Panc1 (cell line): ENCODE data around the gene SYTL3. TPM values are rescaled to one million over a fixed set of nuclear protein-coding genes. Genes with fewer than 3 reads are reported as not detected.
A peak's percentile ranks its signal among the peaks of the same experiment; 100 is the strongest.

Source experiments
- ATAC-seq: fragments of 200-7000 bp; cut with Tn5 transposase; 2 replicates; pipeline ENCODE4 v1.9.1; 2020; ENCODE audit warnings: mild to moderate bottlenecking, moderate library complexity
- BruUV-seq: library from RNA; stranded (reverse); fragments of 400-500 nt; replicated peaks from 2 replicates; lab custom pipeline; 2021; lab: Mats Ljungman, UMichigan
- CTCF ChIA-PET: fragments of 300-600 bp; sonication (Branson Sonifier 250); formaldehyde crosslinking; loops from one replicate; lab custom pipeline; 2022; ENCODE audit warnings: antibody characterized with exemption; lab: Charles Lee
- POLR2A ChIA-PET: fragments of 300-600 bp; sonication (Branson Sonifier 250); formaldehyde crosslinking; loops from one replicate; lab custom pipeline; 2022; ENCODE audit warnings: antibody characterized with exemption; lab: Charles Lee
- DNase-seq: peaks from one replicate; pipeline ENCODE4 v3.0.0-alpha.2; 2010; ENCODE audit warnings: low read depth, low spot score
- H3K27ac ChIP-seq: 2 replicates; pipeline ENCODE4 v1.5.1; 2011; ENCODE audit warnings: mild to moderate bottlenecking, low read length, inconsistent platforms
- H3K27me3 ChIP-seq: fragments of 200-500 bp; sonication (Bioruptor generic); 2 replicates; pipeline ENCODE4 v1.6.0; 2014; ENCODE audit warnings: low read length, inconsistent platforms; ENCODE audit not compliant: control insufficient read depth, insufficient read depth
- H3K36me3 ChIP-seq: fragments of 200-500 bp; sonication (Bioruptor generic); 2 replicates; pipeline ENCODE4 v1.5.1; 2014; ENCODE audit warnings: inconsistent platforms, mild to moderate bottlenecking, low read length, moderate library complexity; ENCODE audit not compliant: control insufficient read depth, insufficient read depth
- H3K4me1 ChIP-seq: 2 replicates; pipeline ENCODE4 v1.5.1; 2011; ENCODE audit warnings: inconsistent platforms, mild to moderate bottlenecking, low read length, moderate library complexity; ENCODE audit not compliant: control insufficient read depth, insufficient read depth
- H3K4me3 ChIP-seq, 2 experiments: 2 replicates each; pipeline ENCODE4 v1.5.1; 2011 to 2012; ENCODE audit warnings: low read depth in 2 of 2, low read length in 2 of 2, mild to moderate bottlenecking in 2 of 2, inconsistent platforms in 1 of 2, moderate library complexity in 1 of 2
- H3K9me3 ChIP-seq: fragments of 200-500 bp; sonication (Bioruptor generic); 2 replicates; pipeline ENCODE4 v1.5.1; 2014; ENCODE audit warnings: low read depth, mild to moderate bottlenecking, inconsistent platforms, low read length, moderate library complexity; ENCODE audit not compliant: control insufficient read depth, insufficient read depth
- CTCF ChIP-seq: fragments of 450-650 bp; IDR thresholded peaks from 2 replicates; pipeline ENCODE4 v1.5.1; 2017; ENCODE audit warnings: mild to moderate bottlenecking
- POLR2AphosphoS5 ChIP-seq: IDR thresholded peaks from 2 replicates; pipeline ENCODE4 v1.6.1; 2012; ENCODE audit warnings: mild to moderate bottlenecking, low read depth, low read length, moderate library complexity
- SIN3A ChIP-seq: IDR thresholded peaks from 2 replicates; pipeline ENCODE4 v1.6.1; 2012; ENCODE audit warnings: low read depth, mild to moderate bottlenecking, low read length, moderate library complexity, borderline replicate concordance; ENCODE audit not compliant: insufficient read depth
- TCF7L2 ChIP-seq: IDR thresholded peaks from 2 replicates; pipeline ENCODE4 v1.6.1; 2011; ENCODE audit warnings: mild to moderate bottlenecking, low read depth, low read length, inconsistent platforms
- in situ Hi-C: cut with HindIII; loops from 2 replicates; pipeline ENCODE4 v1.10.0; 2016; ENCODE audit warnings: low sequenced_read_pairs, low pct_unique_long_range_greater_than_20kb
- intact Hi-C: fragments of 100-400 bp; cut with micrococcal nuclease; formaldehyde crosslinking; loops from one replicate; pipeline ENCODE4 v1.10.0; 2022; ENCODE audit not compliant: unreplicated experiment
- total RNA-seq: library from RNA; stranded (reverse); gene quantifications from one replicate; pipeline ENCODE4 v1.2.1, GENCODE V29; 2021; ENCODE audit not compliant: unreplicated experiment
- TF ChIP-seq, protein P1 (sequence below), 2 experiments: IDR thresholded peaks; 2 replicates each; pipeline ENCODE4 v1.6.1; 2011 to 2012; ENCODE audit warnings: low read depth in 2 of 2, control low read depth in 1 of 2, low read length in 1 of 2, mild to moderate bottlenecking in 1 of 2, moderate library complexity in 1 of 2; ENCODE audit not compliant: insufficient read depth in 1 of 2

SYTL3 gene
- total RNA-seq, 1 experiment from 2014 or later: 1.4 TPM

- in situ Hi-C loops (no loop called here), intact Hi-C loops (no loop called here)
- no peak overlapping the region for H3K4me3 ChIP-seq
- ChIA-PET POLR2A (no interaction called here), CTCF (interaction anchor here (0.6 kb wide), 1 partner anchor 417 kb away, joined by 10 read pairs; no protein-coding TSS in a partner anchor)
- H3K27me3 ChIP-seq: no peaks in the 10 kb centered on the region
- H3K27ac ChIP-seq: no peak overlapping the region
- no TSS peak for BruUV-seq
- H3K36me3 ChIP-seq: peaks cover 19% of the 10 kb centered on the region
- DNase-seq (no peak), ATAC-seq (0 out of 2 replicates have a peak, but pooled peaks have one; percentile 35)
- TF ChIP-seq CTCF: no peak
- no peak for TF ChIP-seq SIN3A
- TF ChIP-seq POLR2AphosphoS5: no peak
- TF ChIP-seq TCF7L2: no peak
- TF ChIP-seq, protein P1, sequence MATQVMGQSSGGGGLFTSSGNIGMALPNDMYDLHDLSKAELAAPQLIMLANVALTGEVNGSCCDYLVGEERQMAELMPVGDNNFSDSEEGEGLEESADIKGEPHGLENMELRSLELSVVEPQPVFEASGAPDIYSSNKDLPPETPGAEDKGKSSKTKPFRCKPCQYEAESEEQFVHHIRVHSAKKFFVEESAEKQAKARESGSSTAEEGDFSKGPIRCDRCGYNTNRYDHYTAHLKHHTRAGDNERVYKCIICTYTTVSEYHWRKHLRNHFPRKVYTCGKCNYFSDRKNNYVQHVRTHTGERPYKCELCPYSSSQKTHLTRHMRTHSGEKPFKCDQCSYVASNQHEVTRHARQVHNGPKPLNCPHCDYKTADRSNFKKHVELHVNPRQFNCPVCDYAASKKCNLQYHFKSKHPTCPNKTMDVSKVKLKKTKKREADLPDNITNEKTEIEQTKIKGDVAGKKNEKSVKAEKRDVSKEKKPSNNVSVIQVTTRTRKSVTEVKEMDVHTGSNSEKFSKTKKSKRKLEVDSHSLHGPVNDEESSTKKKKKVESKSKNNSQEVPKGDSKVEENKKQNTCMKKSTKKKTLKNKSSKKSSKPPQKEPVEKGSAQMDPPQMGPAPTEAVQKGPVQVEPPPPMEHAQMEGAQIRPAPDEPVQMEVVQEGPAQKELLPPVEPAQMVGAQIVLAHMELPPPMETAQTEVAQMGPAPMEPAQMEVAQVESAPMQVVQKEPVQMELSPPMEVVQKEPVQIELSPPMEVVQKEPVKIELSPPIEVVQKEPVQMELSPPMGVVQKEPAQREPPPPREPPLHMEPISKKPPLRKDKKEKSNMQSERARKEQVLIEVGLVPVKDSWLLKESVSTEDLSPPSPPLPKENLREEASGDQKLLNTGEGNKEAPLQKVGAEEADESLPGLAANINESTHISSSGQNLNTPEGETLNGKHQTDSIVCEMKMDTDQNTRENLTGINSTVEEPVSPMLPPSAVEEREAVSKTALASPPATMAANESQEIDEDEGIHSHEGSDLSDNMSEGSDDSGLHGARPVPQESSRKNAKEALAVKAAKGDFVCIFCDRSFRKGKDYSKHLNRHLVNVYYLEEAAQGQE (IDR thresholded peaks at IDR 0.05; ENCODE audit: insufficient read depth in 1 of 2, low read depth in 2 of 2, low read length in 1 of 2): no peak
- H3K4me1 ChIP-seq: no peaks in the 10 kb centered on the region
- no peaks in the 10 kb centered on the region for H3K9me3 ChIP-seq
Observed at GRCh38 chr6:158630938-158631616, 18.8 kb upstream of the SYTL3 start.

GRCh38 chr6:158631678-158632537 is 17.9 kb upstream of the SYTL3 start:
- H3K27me3 ChIP-seq: no peaks in the 10 kb centered on the region
- CTCF ChIA-PET: no interaction called here
- no peak for DNase-seq

More at GRCh38 chr6:158631678-158632537, 17.9 kb upstream of the SYTL3 start:
- Histone ChIP-seq H3K9me3 (no peaks in the 10 kb centered on the region), H3K27ac (no peak overlapping the region), H3K4me1 (no peaks in the 10 kb centered on the region), H3K36me3 (peaks cover 21% of the 10 kb centered on the region), H3K4me3 (no peak overlapping the region)
- POLR2A ChIA-PET: no interaction called here
- intact Hi-C loops: no loop called here
- BruUV-seq: no TSS peak
- in situ Hi-C loops: no loop called here
- TF ChIP-seq TCF7L2 (no peak), SIN3A (no peak), CTCF (no peak), POLR2AphosphoS5 (no peak)
- TF ChIP-seq, protein P1 (IDR thresholded peaks at IDR 0.05; ENCODE audit: insufficient read depth in 1 of 2, low read depth in 2 of 2, low read length in 1 of 2): no peak
- peak; percentile 36 for ATAC-seq
